Fibroblast of peridontal ligament (primary cell): Measurements from ENCODE around the gene GAS5.

Experiments
- DNase-seq: peaks from one replicate; pipeline ENCODE4 v3.0.0-alpha.2; 2010; ENCODE audit errors: extremely low read depth

Gene GAS5

GRCh38 chr1:173824315-173825081 is 43.3 kb downstream of the GAS5 start, which contains the start of the genes CENPL and DARS2:
Gene CENPL, minus strand, starts transcription at chr1:173824883. Its CDS starts 13,584 bp downstream, at chr1:173811299.
Gene DARS2, plus strand, starts transcription at chr1:173824673. Its CDS starts 557 bp downstream, at chr1:173825230.
- DNase-seq: peak; percentile 99

GRCh38 chr1:173823781-173824314 is 43.9 kb downstream of the GAS5 start:
- DNase-seq: peak; percentile 14

- no peak for DNase-seq
These were observed 46.1 kb downstream of the GAS5 start for GRCh38 chr1:173821680-173822079.

GRCh38 chr1:173818459-173818858 is 49.3 kb downstream of the GAS5 start:
- DNase-seq: no peak
